Measurements from ENCODE around the gene CAPN11.

Gene CAPN11

GRCh38 chr6:44158770-44159228 lies at the start of gene CAPN11:
Gene CAPN11, plus strand, starts transcription at chr6:44158820. Its CDS starts 29 bp downstream, at chr6:44158849.
- DNase-seq, result no peak

GRCh38 chr6:44109212-44109611 lies 49.4 kb upstream of the CAPN11 start:
- no peak for DNase-seq

- no peak for DNase-seq
These were observed 48.5 kb upstream of the CAPN11 start for GRCh38 chr6:44110005-44110676.

- DNase-seq, result no peak
These were observed 47.7 kb upstream of the CAPN11 start for GRCh38 chr6:44110966-44111365.

- no peak for DNase-seq
These were observed 46.9 kb upstream of the CAPN11 start for GRCh38 chr6:44111434-44112417.

- no peak for DNase-seq
These were observed 45.2 kb upstream of the CAPN11 start for GRCh38 chr6:44113414-44113813.

GRCh38 chr6:44115866-44116265 lies 42.8 kb upstream of the CAPN11 start:
- no peak for DNase-seq

- no peak for DNase-seq
These were observed 41.8 kb upstream of the CAPN11 start for GRCh38 chr6:44116641-44117382.

- DNase-seq, result no peak
These were observed 41.1 kb upstream of the CAPN11 start for GRCh38 chr6:44117397-44118128.

- DNase-seq, result no peak
These were observed 38.8 kb upstream of the CAPN11 start for GRCh38 chr6:44119704-44120262.

GRCh38 chr6:44120692-44121443 lies 37.8 kb upstream of the CAPN11 start:
- DNase-seq, result no peak

GRCh38 chr6:44122801-44123200 lies 35.8 kb upstream of the CAPN11 start:
- no peak for DNase-seq

GRCh38 chr6:44123544-44123943 lies 35.1 kb upstream of the CAPN11 start:
- DNase-seq, result no peak

- peak; percentile 89 for DNase-seq
These were observed 32.1 kb upstream of the CAPN11 start for GRCh38 chr6:44126320-44127149.

GRCh38 chr6:44127186-44128019 lies 31.2 kb upstream of the CAPN11 start, which contains the start of the genes MRPL14 and TMEM63B:
Gene MRPL14, minus strand, starts transcription at chr6:44127452. Its CDS starts 10,841 bp downstream, at chr6:44116611.
Gene TMEM63B, plus strand, starts transcription at chr6:44127554. Its CDS starts 7,031 bp downstream, at chr6:44134585.
- peak; percentile 92 for DNase-seq

GRCh38 chr6:44128020-44128917 lies 30.4 kb upstream of the CAPN11 start:
- DNase-seq, result peak; percentile 36

GRCh38 chr6:44129841-44130322 lies 28.7 kb upstream of the CAPN11 start:
- no peak for DNase-seq

GRCh38 chr6:44131892-44132291 lies 26.7 kb upstream of the CAPN11 start:
- DNase-seq, result no peak

Measured in activated CD4-positive, alpha-beta T cell treated with anti-CD3 and anti-CD28 coated beads for 48 hours (primary cell).